CD4-positive, alpha-beta memory T cell (primary cell): Measurements from ENCODE around the gene METTL25B. TPM values are rescaled to one million over a fixed set of nuclear protein-coding genes. Genes with fewer than 3 reads are reported as not detected.

Experiments used
- CTCF ChIA-PET: fragments of 350-600 bp; sonication (Branson Sonifier 250); formaldehyde crosslinking; loops from one replicate; lab custom pipeline; 2021; ENCODE audit warnings: inconsistent platforms; ENCODE audit not compliant: partially characterized antibody; lab: Charles Lee
- POLR2A ChIA-PET: fragments of 350-600 bp; sonication (Branson Sonifier 250); formaldehyde crosslinking; loops from one replicate; lab custom pipeline; 2021; ENCODE audit not compliant: partially characterized antibody; lab: Charles Lee
- DNase-seq, 5 donors: peaks; one replicate each; pipeline versions ENCODE4 v3.0.0 to v3.0.0-alpha.2; 2020 to 2022; ENCODE audit warnings: mixed read lengths in 1 of 5
- H3K27ac ChIP-seq: one replicate; pipeline ENCODE4 v1.7.0; 2013; ENCODE audit warnings: low read depth, low read length
- H3K27me3 ChIP-seq: 2 replicates; pipeline ENCODE4 v1.7.0; 2013; ENCODE audit warnings: mild to moderate bottlenecking, low read length, moderate library complexity; ENCODE audit not compliant: insufficient read depth
- H3K36me3 ChIP-seq: 2 replicates; pipeline ENCODE4 v1.7.0; 2013; ENCODE audit warnings: mild to moderate bottlenecking, low read length, moderate library complexity; ENCODE audit not compliant: insufficient read depth
- H3K4me1 ChIP-seq: 2 replicates; pipeline ENCODE4 v1.7.0; 2013; ENCODE audit warnings: mild to moderate bottlenecking, low read length, moderate library complexity; ENCODE audit not compliant: insufficient read depth
- H3K4me3 ChIP-seq, 2 donors: one replicate each; pipeline ENCODE4 v1.7.0; 2013; ENCODE audit warnings: low read length in 2 of 2, mild to moderate bottlenecking in 1 of 2
- H3K9me3 ChIP-seq, 2 donors: one replicate each; pipeline ENCODE4 v1.7.0; 2013; ENCODE audit warnings: low read length in 2 of 2, control low read depth in 1 of 2; ENCODE audit not compliant: control insufficient read depth in 1 of 2
- H3K27ac Mint-ChIP-seq, 7 donors: one replicate each; pipeline ENCODE4 v1.8.0; 2020 to 2021; ENCODE audit warnings: mixed read lengths in 7 of 7, mild to moderate bottlenecking in 6 of 7, inconsistent platforms in 3 of 7, moderate library complexity in 3 of 7
- H3K27me3 Mint-ChIP-seq, 2 donors: one replicate each; pipeline ENCODE4 v1.8.0; 2020 to 2021; ENCODE audit warnings: mixed read lengths in 2 of 2
- H3K36me3 Mint-ChIP-seq, 2 donors: one replicate each; pipeline ENCODE4 v1.8.0; 2020 to 2021; ENCODE audit warnings: mixed read lengths in 2 of 2, inconsistent platforms in 1 of 2, mild to moderate bottlenecking in 1 of 2
- H3K4me1 Mint-ChIP-seq, 4 donors: one replicate each; pipeline ENCODE4 v1.8.0; 2020 to 2021; ENCODE audit warnings: mixed read lengths in 4 of 4, mild to moderate bottlenecking in 1 of 4
- H3K4me3 Mint-ChIP-seq, 8 donors: one replicate each; pipeline ENCODE4 v1.8.0; 2020 to 2021; ENCODE audit warnings: mixed read lengths in 8 of 8, mild to moderate bottlenecking in 7 of 8, moderate library complexity in 6 of 8, inconsistent platforms in 3 of 8
- H3K9me3 Mint-ChIP-seq, 8 donors: one replicate each; pipeline ENCODE4 v1.8.0; 2020 to 2021; ENCODE audit warnings: mixed read lengths in 8 of 8, mild to moderate bottlenecking in 5 of 8, inconsistent platforms in 3 of 8, moderate library complexity in 1 of 8
- intact Hi-C: fragments of 100-400 bp; cut with micrococcal nuclease; formaldehyde crosslinking; loops from one replicate; pipeline ENCODE4 v1.15.1; 2023
- polyA plus RNA-seq, 2 donors: library from polyadenylated mRNA; unstranded; fragments of 300-500 nt; fragmentation: Illumina TruSeq; gene quantifications; one replicate each; pipeline ENCODE4 v1.2.3, GENCODE V29; 2021
- total RNA-seq, 2 experiments: library from RNA; stranded (reverse); gene quantifications; one replicate each; pipeline ENCODE4 v1.2.3, GENCODE V29; 2021

The METTL25B gene
- total and polyA plus RNA-seq, 4 experiments from 2014 or later, result 4.6 to 35.7 (median 19.0) TPM

DNA sequence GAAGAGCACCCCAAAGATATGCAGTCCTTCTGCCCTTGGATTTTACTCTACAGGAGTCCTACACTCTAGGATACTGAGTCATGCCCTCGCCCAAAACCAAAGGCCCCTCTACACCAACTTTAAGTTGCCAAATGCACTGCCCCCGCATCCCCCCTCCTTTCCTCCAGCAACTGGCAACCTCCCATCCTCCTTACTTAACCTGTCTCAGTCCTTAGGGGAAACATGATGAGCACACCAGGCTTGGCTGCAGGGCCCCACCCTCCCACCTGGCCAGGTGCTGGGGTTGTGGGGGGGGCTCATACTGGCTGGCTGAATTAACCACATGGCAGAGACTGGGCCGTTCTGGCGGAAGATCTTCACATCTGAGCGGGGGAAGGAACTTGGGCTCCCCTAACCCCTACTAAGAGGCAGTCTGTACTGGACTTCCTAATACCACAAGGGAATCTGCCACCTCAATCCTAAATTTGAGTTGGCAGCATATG is 22.0 kb downstream of the METTL25B start:
- peaks cover 5 to 20% of the 10 kb centered on the region in 2 donors for H3K36me3 Mint-ChIP-seq
- CTCF ChIA-PET, result interaction anchor here (2.5 to 3.9 kb wide), 2 partner anchors 9 to 23 kb away, joined by 15 to 34 read pairs; partner anchors contain the start of genes ISG20L2, METTL25B and MRPL24
- peak overlapping the region; percentile 45 to 74 for H3K4me3 ChIP-seq
- H3K36me3 ChIP-seq, result peaks cover 6% of the 10 kb centered on the region
- peak overlapping the region; percentile 87 to 95 (median 94) for H3K27ac Mint-ChIP-seq
- H3K4me1 ChIP-seq, result peaks cover 56% of the 10 kb centered on the region
- DNase-seq, result peak in 1 of 5 donors; percentile 62
- POLR2A ChIA-PET, result interaction anchor here (1.1 to 4.6 kb wide), 6 partner anchors 8 to 44 kb away, joined by 4 to 103 read pairs (median 37); partner anchors contain the start of genes ISG20L2, METTL25B, MRPL24 and PRCC
- H3K27ac ChIP-seq, result peak overlapping the region; percentile 75
- peak overlapping the region; percentile 91 to 98 (median 92) for H3K4me3 Mint-ChIP-seq
- peaks cover 46 to 79% (median 60%) of the 10 kb centered on the region in 4 donors for H3K4me1 Mint-ChIP-seq
- H3K9me3 ChIP-seq, result no peaks in the 10 kb centered on the region
- intact Hi-C loops, result no loop called here
- no peaks in the 10 kb centered on the region for H3K27me3 ChIP-seq
- H3K27me3 Mint-ChIP-seq, result no peaks in the 10 kb centered on the region
- peaks cover 0 to 1% (median 0%) of the 10 kb centered on the region in 8 donors for H3K9me3 Mint-ChIP-seq

DNA sequence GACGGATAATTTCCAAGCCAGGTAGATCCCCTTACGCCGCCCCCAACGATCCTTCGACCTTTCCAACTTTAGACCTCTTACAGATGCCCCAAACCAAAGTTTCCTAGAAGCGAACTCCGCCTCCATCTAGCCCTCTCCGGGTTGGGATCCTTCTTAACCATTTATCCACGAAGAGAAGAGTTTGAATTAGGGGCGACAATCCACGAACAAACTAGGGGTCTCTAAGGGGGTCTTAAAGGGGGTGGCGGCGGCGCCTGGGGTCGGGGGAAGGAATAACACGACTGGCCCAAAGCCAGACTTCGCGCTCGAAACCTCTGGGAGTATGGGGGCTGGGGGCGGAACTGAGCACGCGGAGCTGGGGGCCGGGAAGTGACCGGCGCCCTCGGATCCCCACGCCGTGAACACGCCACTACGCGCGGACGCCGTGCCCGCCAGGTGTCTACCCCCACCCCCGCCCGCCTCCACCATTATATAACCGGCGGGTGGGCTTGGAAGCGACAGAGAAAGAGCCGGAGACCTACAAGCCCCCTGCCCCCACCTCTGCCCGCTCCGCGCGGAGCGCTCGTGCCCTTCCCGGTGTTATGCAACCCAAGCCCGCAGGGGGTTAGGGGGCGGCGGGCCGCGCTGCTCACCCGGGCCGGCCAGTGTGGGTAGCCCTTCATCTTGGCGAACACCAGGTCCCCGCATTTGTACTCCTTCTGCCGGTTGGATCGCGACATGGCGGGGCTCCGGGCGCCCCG is 22.6 kb downstream of the METTL25B start:
- peaks cover 0 to 14% of the 10 kb centered on the region in 2 donors for H3K36me3 Mint-ChIP-seq
- peak overlapping the region; percentile 45 to 74 for H3K4me3 ChIP-seq
- peaks cover 42 to 73% (median 54%) of the 10 kb centered on the region in 4 donors for H3K4me1 Mint-ChIP-seq
- no peaks in the 10 kb centered on the region for H3K9me3 ChIP-seq
- H3K27me3 Mint-ChIP-seq, result no peaks in the 10 kb centered on the region
- H3K9me3 Mint-ChIP-seq, result peaks cover 0 to 1% (median 0%) of the 10 kb centered on the region in 8 donors
- ChIA-PET CTCF (interaction anchor here (0.5 to 3.9 kb wide), 4 partner anchors 9 to 124 kb away, joined by 3 to 34 read pairs (median 12); partner anchors contain the start of genes ISG20L2, METTL25B and MRPL24), POLR2A (interaction anchor here (0.6 to 4.6 kb wide), 15 partner anchors 9 to 468 kb away, joined by 3 to 103 read pairs (median 4); partner anchors contain the start of genes ISG20L2, MEF2D, METTL25B and MRPL24)
- peak in 1 of 5 donors; percentile 63 for DNase-seq
- H3K4me1 ChIP-seq, result peaks cover 54% of the 10 kb centered on the region
- H3K27ac ChIP-seq, result peak overlapping the region; percentile 75
- intact Hi-C loops, result loop anchor here (1.0 kb wide), 4 partner anchors 10 to 246 kb away; partner anchors contain the start of genes ISG20L2, METTL25B, MRPL24 and PRCC
- H3K27me3 ChIP-seq, result no peaks in the 10 kb centered on the region
- no peaks in the 10 kb centered on the region for H3K36me3 ChIP-seq
- peak overlapping the region; percentile 91 to 98 (median 92) for H3K4me3 Mint-ChIP-seq
- peak overlapping the region; percentile 87 to 95 (median 94) for H3K27ac Mint-ChIP-seq

DNA sequence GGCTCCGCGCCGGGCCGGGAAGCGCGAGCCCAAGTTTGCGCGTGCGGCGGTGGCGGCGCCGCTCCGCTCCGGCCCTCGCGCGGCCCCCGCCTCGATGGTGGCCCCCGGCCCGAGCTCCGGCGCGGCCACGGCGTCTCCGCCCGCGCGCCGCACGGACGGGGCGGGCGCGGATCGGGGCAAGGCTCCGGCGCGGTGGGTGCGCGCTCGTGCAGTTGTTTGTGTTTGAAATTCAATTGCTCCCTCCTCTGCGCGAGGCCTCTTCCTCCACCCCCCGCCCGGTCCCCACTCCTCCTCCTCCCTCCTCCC is 23.1 kb downstream of the METTL25B start, which contains the start of gene HDGF:
Gene HDGF, minus strand, starts transcription at position 225 of the 306 bp plus-strand sequence. CDS start 246 bp downstream, outside the sequence.
- Mint-ChIP-seq H3K27ac (peak within 1 kb of the TSS; percentile 89 to 95 (median 94)), H3K27me3 (no peaks in the 10 kb centered on the region), H3K4me3 (peak within 1 kb of the TSS; percentile 91 to 98 (median 94)), H3K36me3 (peaks cover 0 to 13% of the 10 kb centered on the region in 2 donors), H3K9me3 (no peaks in the 10 kb centered on the region), H3K4me1 (peaks cover 39 to 67% (median 50%) of the 10 kb centered on the region in 4 donors)
- Histone ChIP-seq H3K9me3 (no peaks in the 10 kb centered on the region), H3K27ac (peak within 1 kb of the TSS; percentile 82), H3K27me3 (no peaks in the 10 kb centered on the region), H3K4me1 (peaks cover 49% of the 10 kb centered on the region), H3K36me3 (no peaks in the 10 kb centered on the region), H3K4me3 (peak within 1 kb of the TSS; percentile 45 to 88)
- CTCF ChIA-PET, result interaction anchor here (0.5 to 3.9 kb wide), 5 partner anchors 10 to 125 kb away, joined by 3 to 34 read pairs (median 8); partner anchors contain the start of genes ISG20L2, METTL25B, MRPL24 and PRCC
- DNase-seq, result peak in 1 of 5 donors; percentile 42
- POLR2A ChIA-PET, result interaction anchor here (0.6 to 4.6 kb wide), 16 partner anchors 10 to 469 kb away, joined by 3 to 103 read pairs (median 4); partner anchors contain the start of genes ISG20L2, MEF2D, METTL25B and MRPL24
- intact Hi-C loops, result loop anchor here (1.0 kb wide), 4 partner anchors 10 to 246 kb away; partner anchors contain the start of genes ISG20L2, METTL25B, MRPL24 and PRCC

DNA sequence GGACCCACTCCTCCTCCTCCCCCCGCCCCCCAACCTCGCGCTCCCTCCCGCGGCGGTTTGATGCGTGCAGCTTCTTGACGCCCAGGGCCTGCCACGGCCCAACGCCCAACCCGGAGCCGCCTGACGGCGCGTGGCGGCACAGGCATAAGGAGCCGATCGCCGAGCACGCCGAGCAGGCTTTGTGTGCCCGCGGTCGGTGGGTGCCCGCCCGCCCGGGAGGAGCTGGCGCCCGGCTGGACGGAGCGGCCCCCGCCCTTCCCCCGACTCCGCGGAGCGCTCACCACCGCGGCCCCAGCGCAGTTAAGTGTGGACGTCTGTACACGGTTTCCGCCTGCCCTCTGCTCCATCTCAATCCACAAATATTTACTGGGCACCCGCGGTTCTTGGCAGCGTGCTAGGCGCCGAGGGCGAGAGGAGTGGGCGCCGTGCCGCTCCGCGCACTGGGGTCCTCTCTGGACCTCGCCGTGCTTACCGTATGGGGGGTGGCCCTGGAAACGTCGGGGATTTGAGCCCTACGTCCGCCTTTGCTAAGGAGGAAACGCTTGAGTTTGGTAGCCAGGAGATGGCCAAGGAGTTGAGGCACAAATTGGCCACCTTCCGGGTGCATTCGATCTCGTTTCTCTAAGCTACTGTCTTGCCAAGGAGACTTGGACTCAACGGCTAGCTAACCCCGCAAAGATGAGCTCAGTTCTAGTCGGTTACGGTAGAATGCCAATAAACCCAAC is 23.6 kb downstream of the METTL25B start:
- intact Hi-C loops, result loop anchor here (1.0 kb wide), 4 partner anchors 11 to 247 kb away; partner anchors contain the start of genes ISG20L2, METTL25B, MRPL24 and PRCC
- Histone ChIP-seq H3K9me3 (no peaks in the 10 kb centered on the region), H3K27me3 (no peaks in the 10 kb centered on the region), H3K27ac (peak overlapping the region; percentile 82), H3K36me3 (no peaks in the 10 kb centered on the region), H3K4me3 (peak overlapping the region; percentile 42 to 88), H3K4me1 (peaks cover 44% of the 10 kb centered on the region)
- Mint-ChIP-seq H3K4me1 (peaks cover 36 to 62% (median 47%) of the 10 kb centered on the region in 4 donors), H3K4me3 (peak overlapping the region; percentile 87 to 97 (median 92)), H3K27ac (peak overlapping the region; percentile 84 to 95 (median 92)), H3K9me3 (no peaks in the 10 kb centered on the region), H3K36me3 (peaks cover 0 to 13% of the 10 kb centered on the region in 2 donors), H3K27me3 (no peaks in the 10 kb centered on the region)
- DNase-seq, result peak; percentile 91 to 98 (median 93)
- POLR2A ChIA-PET, result interaction anchor here (0.6 to 4.6 kb wide), 16 partner anchors 10 to 469 kb away, joined by 3 to 103 read pairs (median 4); partner anchors contain the start of genes ISG20L2, MEF2D, METTL25B and MRPL24
- CTCF ChIA-PET, result interaction anchor here (1.0 to 3.9 kb wide), 5 partner anchors 10 to 108 kb away, joined by 3 to 34 read pairs (median 8); partner anchors contain the start of genes ISG20L2, METTL25B, MRPL24 and PRCC

DNA sequence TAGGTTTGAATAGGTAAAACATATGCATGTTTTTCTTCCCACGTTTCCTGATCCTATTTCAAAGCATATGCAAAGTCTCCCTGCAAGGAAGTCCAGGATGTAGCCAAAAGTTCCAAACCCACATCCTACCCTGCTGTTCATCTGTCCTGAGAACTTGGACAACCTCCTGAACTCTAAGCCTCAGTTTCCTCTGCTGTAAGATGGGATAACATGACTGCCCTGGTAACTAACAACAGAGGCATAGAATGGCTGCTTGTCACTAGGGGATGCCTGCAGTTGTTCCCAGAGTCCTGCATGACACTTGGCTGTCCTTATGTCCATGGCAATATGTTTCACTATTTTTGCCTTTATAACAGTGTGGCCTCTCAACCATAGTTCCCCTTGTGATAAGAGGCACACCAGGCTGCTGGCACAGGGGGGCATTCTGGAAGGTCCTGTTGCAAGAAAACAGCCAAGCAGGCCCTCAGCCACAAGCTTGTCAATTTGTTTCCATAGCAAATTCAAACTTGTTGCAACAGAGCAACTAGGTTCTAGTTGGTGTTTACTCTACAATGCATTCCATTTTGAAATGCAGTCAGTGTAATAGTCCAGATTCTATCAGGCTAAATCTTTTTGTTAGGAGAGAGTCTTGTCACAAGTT is 24.7 kb downstream of the METTL25B start:
- H3K36me3 ChIP-seq, result no peaks in the 10 kb centered on the region
- intact Hi-C loops, result no loop called here
- H3K4me1 Mint-ChIP-seq, result peaks cover 28 to 52% (median 38%) of the 10 kb centered on the region in 4 donors
- peak overlapping the region in 1 of 2 donors; percentile 88 for H3K4me3 ChIP-seq
- H3K27ac Mint-ChIP-seq, result peak overlapping the region in 6 of 7 donors; percentile 85 to 95 (median 93)
- H3K9me3 ChIP-seq, result no peaks in the 10 kb centered on the region
- POLR2A ChIA-PET, result interaction anchor here (1.1 to 4.6 kb wide), 6 partner anchors 11 to 63 kb away, joined by 3 to 103 read pairs (median 39); partner anchors contain the start of genes ISG20L2, METTL25B, MRPL24 and PRCC
- H3K4me1 ChIP-seq, result peaks cover 34% of the 10 kb centered on the region
- no peaks in the 10 kb centered on the region for H3K27me3 ChIP-seq
- H3K4me3 Mint-ChIP-seq, result peak overlapping the region; percentile 87 to 97 (median 92)
- no peaks in the 10 kb centered on the region for H3K9me3 Mint-ChIP-seq
- no peaks in the 10 kb centered on the region for H3K27me3 Mint-ChIP-seq
- H3K27ac ChIP-seq, result peak overlapping the region; percentile 82
- CTCF ChIA-PET, result interaction anchor here (1.0 to 3.9 kb wide), 5 partner anchors 11 to 107 kb away, joined by 3 to 34 read pairs (median 8); partner anchors contain the start of genes ISG20L2, METTL25B, MRPL24 and PRCC
- DNase-seq, result no peak
- H3K36me3 Mint-ChIP-seq, result peaks cover 0 to 13% of the 10 kb centered on the region in 2 donors

DNA sequence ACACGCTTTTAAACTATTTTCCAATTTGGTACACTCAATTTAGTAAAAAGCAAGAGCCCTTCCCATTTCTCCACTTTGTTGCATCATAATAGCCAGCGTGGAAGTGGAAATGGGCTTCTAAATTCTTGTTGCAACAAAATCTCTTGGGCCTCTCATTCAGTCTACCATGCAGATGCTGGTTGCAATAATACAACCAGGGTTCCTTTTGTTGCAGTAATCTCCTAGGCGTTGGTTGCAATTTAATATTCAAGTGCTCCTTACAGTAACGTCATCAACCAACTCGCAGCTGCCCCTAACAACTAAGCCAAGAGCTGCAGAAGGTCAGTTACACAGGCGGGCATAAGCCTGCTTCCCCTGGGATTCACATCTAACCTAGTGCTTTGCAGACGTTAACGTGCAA is 25.9 kb downstream of the METTL25B start:
- no peaks in the 10 kb centered on the region for H3K9me3 ChIP-seq
- H3K4me1 Mint-ChIP-seq, result peaks cover 18 to 44% (median 27%) of the 10 kb centered on the region in 4 donors
- ChIA-PET CTCF (no interaction called here), POLR2A (interaction anchor here (3.4 to 4.6 kb wide), 2 partner anchors 12 to 27 kb away, joined by 17 to 65 read pairs; partner anchors contain the start of genes ISG20L2, METTL25B and PRCC)
- H3K4me3 Mint-ChIP-seq, result no peak overlapping the region
- no peak overlapping the region for H3K4me3 ChIP-seq
- no peaks in the 10 kb centered on the region for H3K9me3 Mint-ChIP-seq
- intact Hi-C loops, result no loop called here
- H3K4me1 ChIP-seq, result peaks cover 22% of the 10 kb centered on the region
- H3K27ac ChIP-seq, result no peak overlapping the region
- DNase-seq, result no peak
- no peaks in the 10 kb centered on the region for H3K36me3 ChIP-seq
- H3K27me3 ChIP-seq, result no peaks in the 10 kb centered on the region
- no peak overlapping the region for H3K27ac Mint-ChIP-seq
- H3K27me3 Mint-ChIP-seq, result no peaks in the 10 kb centered on the region
- H3K36me3 Mint-ChIP-seq, result peaks cover 0 to 13% of the 10 kb centered on the region in 2 donors
